DOHH2 (cell line): ENCODE data around the gene TAF9.
"Not testable (repeated sequence)": the region's sequence is repeated elsewhere in the genome, so short reads cannot be mapped to it uniquely, and the experiment has no call there.

ENCODE experiments used
- H3F3A ChIP-seq: fragments of 200-600 bp; sonication (generic), shearing (Covaris generic); 2 replicates; pipeline ENCODE4 v1.6.0; 2016; ENCODE audit warnings: antibody characterized with exemption, mild to moderate bottlenecking; ENCODE audit not compliant: control insufficient read depth, insufficient read depth
- H3K27ac ChIP-seq: fragments of 200-600 bp; sonication (generic); 2 replicates; pipeline ENCODE4 v1.5.1; 2014; ENCODE audit warnings: low read depth, mild to moderate bottlenecking, low read length, moderate library complexity
- H3K27me3 ChIP-seq: fragments of 200-600 bp; sonication (generic); 2 replicates; pipeline ENCODE4 v1.6.1; 2014; ENCODE audit warnings: mild to moderate bottlenecking, low read length, mixed read lengths; ENCODE audit not compliant: control insufficient read depth
- H3K36me3 ChIP-seq: fragments of 200-600 bp; sonication (generic); 2 replicates; pipeline ENCODE4 v1.6.1; 2014; ENCODE audit warnings: mild to moderate bottlenecking, low read length, moderate library complexity, mixed read lengths; ENCODE audit not compliant: control insufficient read depth
- H3K4me1 ChIP-seq: fragments of 200-600 bp; sonication (generic); 2 replicates; pipeline ENCODE4 v1.6.1; 2014; ENCODE audit warnings: mild to moderate bottlenecking, low read length, mixed read lengths; ENCODE audit not compliant: control insufficient read depth
- H3K4me2 ChIP-seq: fragments of 200-600 bp; sonication (generic); 2 replicates; pipeline ENCODE4 v1.6.0; 2014; ENCODE audit warnings: mild to moderate bottlenecking, low read length, moderate library complexity
- H3K4me3 ChIP-seq: fragments of 200-600 bp; sonication (generic); 2 replicates; pipeline ENCODE4 v1.5.1; 2014; ENCODE audit warnings: mild to moderate bottlenecking, low read length, mixed read lengths
- H3K79me2 ChIP-seq: fragments of 200-600 bp; sonication (generic); 2 replicates; pipeline ENCODE4 v1.6.1; 2014; ENCODE audit warnings: mild to moderate bottlenecking, low read length, mixed read lengths; ENCODE audit not compliant: control insufficient read depth
- H3K9me2 ChIP-seq: fragments of 200-600 bp; sonication (generic); replicated peaks from 2 replicates; pipeline ENCODE4 v1.6.1; 2014; ENCODE audit warnings: mild to moderate bottlenecking, low read length, mixed read lengths; ENCODE audit not compliant: control insufficient read depth
- H3K9me3 ChIP-seq: fragments of 200-600 bp; sonication (generic); 2 replicates; pipeline ENCODE4 v1.6.1; 2014; ENCODE audit warnings: antibody characterized with exemption, low read length, mixed read lengths; ENCODE audit not compliant: control insufficient read depth, insufficient read depth
- H4K20me1 ChIP-seq: fragments of 200-600 bp; sonication (generic); 2 replicates; pipeline ENCODE4 v1.6.0; 2014; ENCODE audit warnings: low read depth, mild to moderate bottlenecking, antibody characterized with exemption, low read length, moderate library complexity; ENCODE audit not compliant: control insufficient read depth, insufficient read depth
- CTCF ChIP-seq: fragments of 200-600 bp; sonication (generic); IDR thresholded peaks from one replicate; pipeline ENCODE4 v1.5.1; 2014; ENCODE audit warnings: antibody characterized with exemption, mild to moderate bottlenecking, low read depth, low read length; ENCODE audit not compliant: poor library complexity, severe bottlenecking
- EZH2phosphoT487 ChIP-seq: fragments of 200-600 bp; sonication (generic); IDR thresholded peaks from 2 replicates; pipeline ENCODE4 v1.6.1; 2017; ENCODE audit warnings: borderline replicate concordance, mild to moderate bottlenecking, antibody characterized with exemption, low read length, moderate library complexity, mixed read lengths

The TAF9 gene

GRCh38 chr5:69372394-69372793 is 3.1 kb upstream of the TAF9 start:
- Histone ChIP-seq H3K4me2 (peak overlapping the region; percentile 97), H3K79me2 (peaks cover 94% of the 10 kb centered on the region), H3K9me2 (no peaks in the 10 kb centered on the region), H3K27me3 (no peaks in the 10 kb centered on the region), H4K20me1 (peaks cover 5% of the 10 kb centered on the region; the same call in 1 of the 2 replicates), H3K27ac (peak overlapping the region; percentile 98), H3F3A (peaks cover 20% of the 10 kb centered on the region), H3K9me3 (no peaks in the 10 kb centered on the region), H3K4me3 (peak overlapping the region; percentile 85), H3K4me1 (peaks cover 52% of the 10 kb centered on the region), H3K36me3 (peaks cover 66% of the 10 kb centered on the region)
- TF ChIP-seq CTCF (no peak), EZH2phosphoT487 (no peak)

- H3K4me3 ChIP-seq = peak overlapping the region; percentile 85
- peak overlapping the region; percentile 98 for H3K27ac ChIP-seq
- H4K20me1 ChIP-seq = peaks cover 13% of the 10 kb centered on the region; the same call in 1 of the 2 replicates
These were observed 1.0 kb upstream of the TAF9 start for GRCh38 chr5:69370335-69370734.

GRCh38 chr5:69368458-69369339 is 621 bp downstream of the TAF9 start:
- H3K27ac ChIP-seq = peak overlapping the region; percentile 98
- no peak for TF ChIP-seq CTCF
- TF ChIP-seq EZH2phosphoT487 = no peak
- H3K4me3 ChIP-seq = peak overlapping the region; percentile 85
- H3K4me1 ChIP-seq = peaks cover 48% of the 10 kb centered on the region
- no peaks in the 10 kb centered on the region for H3K9me2 ChIP-seq
- H3K4me2 ChIP-seq = peak overlapping the region; percentile 97
- no peaks in the 10 kb centered on the region for H3K27me3 ChIP-seq
- H3F3A ChIP-seq = peaks cover 15% of the 10 kb centered on the region
- H3K36me3 ChIP-seq = peaks cover 73% of the 10 kb centered on the region
- H4K20me1 ChIP-seq = peaks cover 19% of the 10 kb centered on the region; the same call in 1 of the 2 replicates
- no peaks in the 10 kb centered on the region for H3K9me3 ChIP-seq
- peaks cover 99% of the 10 kb centered on the region for H3K79me2 ChIP-seq

More at GRCh38 chr5:69370335-69370734, 1.0 kb upstream of the TAF9 start:
- peaks cover 24% of the 10 kb centered on the region for H3F3A ChIP-seq
- H3K4me1 ChIP-seq = peaks cover 51% of the 10 kb centered on the region
- not testable (repeated sequence) for H3K27me3 ChIP-seq, H3K9me2 ChIP-seq, H3K9me3 ChIP-seq
- peak overlapping the region; percentile 97 for H3K4me2 ChIP-seq
- H3K36me3 ChIP-seq = peaks cover 68% of the 10 kb centered on the region
- peaks cover 96% of the 10 kb centered on the region for H3K79me2 ChIP-seq

- Histone ChIP-seq H3K4me1 (peaks cover 40% of the 10 kb centered on the region), H4K20me1 (peaks cover 19% of the 10 kb centered on the region; the same call in 1 of the 2 replicates), H3K27me3 (no peaks in the 10 kb centered on the region), H3K27ac (peak overlapping the region; percentile 98), H3K9me2 (no peaks in the 10 kb centered on the region), H3K9me3 (no peaks in the 10 kb centered on the region), H3K4me3 (peak overlapping the region; percentile 85), H3F3A (peaks cover 14% of the 10 kb centered on the region), H3K4me2 (peak overlapping the region; percentile 97), H3K36me3 (peaks cover 78% of the 10 kb centered on the region), H3K79me2 (peaks cover 100% of the 10 kb centered on the region)
- no peak for TF ChIP-seq EZH2phosphoT487
- no peak for TF ChIP-seq CTCF
These were observed 1.5 kb downstream of the TAF9 start for GRCh38 chr5:69367697-69368279.
